OCI-LY7 (cell line): ENCODE results near the gene KCNK15.

ENCODE experiments used
- CTCF ChIP-seq: fragments of 200-600 bp; sonication (generic); conservative IDR thresholded peaks from 2 replicates; pipeline ENCODE4 v1.5.1; 2014; ENCODE audit warnings: mild to moderate bottlenecking, antibody characterized with exemption, low read length, moderate library complexity, mixed read lengths
- EZH2phosphoT487 ChIP-seq: fragments of 200-600 bp; sonication (generic); IDR thresholded peaks from 2 replicates; pipeline ENCODE4 v1.6.1; 2018; ENCODE audit warnings: low read depth, borderline replicate concordance, mild to moderate bottlenecking, mixed run types, antibody characterized with exemption, low read length, moderate library complexity, mixed read lengths

DNA sequence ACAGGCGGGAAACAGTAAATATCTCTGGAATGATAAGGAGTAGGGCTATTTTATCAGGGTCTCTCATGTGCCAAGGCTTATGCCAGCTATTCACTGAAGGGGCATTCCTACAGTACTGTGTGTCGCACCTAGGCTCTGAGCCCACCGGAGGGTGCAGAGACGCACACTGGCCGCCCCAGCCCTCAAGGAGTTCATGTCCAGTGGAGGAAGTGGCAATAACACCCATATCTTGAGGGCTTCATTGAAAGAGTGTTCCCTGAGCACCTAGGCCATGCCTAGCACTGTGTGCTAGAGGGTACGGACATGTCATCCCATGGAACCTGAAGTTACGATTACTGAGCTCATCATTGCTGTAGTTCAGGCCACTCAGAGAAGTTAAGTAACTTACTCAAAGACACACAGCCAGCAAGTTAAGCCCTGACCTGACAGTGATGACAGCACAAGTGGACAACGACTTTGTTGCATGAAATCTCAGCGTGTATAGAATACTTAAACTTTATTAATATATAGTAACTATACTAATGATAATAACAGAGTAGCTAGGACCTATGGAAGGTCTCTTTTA lies 21.8 kb upstream of the KCNK15 start:
- no peak for TF ChIP-seq CTCF
- TF ChIP-seq EZH2phosphoT487 = no peak
